Measurements from ENCODE around the gene GMEB1.

- TF ChIP-seq EZH2 (IDR thresholded peaks at IDR 0.05; ENCODE audit: insufficient read depth, poor library complexity, severe bottlenecking) = no peak
- no peak for TF ChIP-seq EZH2phosphoT487 (IDR thresholded peaks at IDR 0.05; ENCODE audit: insufficient read depth, low read depth)
These were observed 68.1 kb downstream of the GMEB1 start, which contains the start of gene YTHDF2 for GRCh38 chr1:28736450-28737306.
